Mesenchymal stem cell (in vitro differentiated cells and primary cell): ENCODE results near the gene CSPG4.

Source experiments
- DNase-seq: peaks from one replicate; pipeline ENCODE4 v3.0.0-alpha.2; 2013
- H2AFZ ChIP-seq: one replicate; pipeline ENCODE4 v1.6.1; 2013; ENCODE audit warnings: low read depth, mild to moderate bottlenecking, control low read depth, inconsistent platforms, low read length, moderate library complexity
- H2AK5ac ChIP-seq: 2 replicates; pipeline ENCODE4 v1.6.1; 2013; ENCODE audit warnings: low read length, moderate library complexity, mild to moderate bottlenecking, inconsistent platforms; ENCODE audit not compliant: severe bottlenecking
- H2BK120ac ChIP-seq: one replicate; pipeline ENCODE4 v1.6.1; 2013; ENCODE audit warnings: low read depth, mild to moderate bottlenecking, inconsistent platforms, low read length, moderate library complexity
- H2BK12ac ChIP-seq, 2 experiments: one replicate each; pipeline ENCODE4 v1.6.1; 2013; ENCODE audit warnings: inconsistent platforms in 2 of 2, low read length in 2 of 2, mild to moderate bottlenecking in 2 of 2, moderate library complexity in 2 of 2, control low read depth in 1 of 2
- H2BK15ac ChIP-seq: one replicate; pipeline ENCODE4 v1.6.1; 2013; ENCODE audit warnings: mild to moderate bottlenecking, low read depth, inconsistent platforms; ENCODE audit not compliant: poor library complexity, severe bottlenecking
- H2BK5ac ChIP-seq: 2 replicates; pipeline ENCODE4 v1.6.1; 2013; ENCODE audit warnings: low read depth, mild to moderate bottlenecking, low read length, control low read depth, inconsistent platforms; ENCODE audit not compliant: poor library complexity, severe bottlenecking
- H3K14ac ChIP-seq, 2 experiments: one replicate each; pipeline ENCODE4 v1.6.1; 2013; ENCODE audit warnings: inconsistent platforms in 2 of 2, low read length in 2 of 2, control low read depth in 1 of 2, mild to moderate bottlenecking in 1 of 2, moderate library complexity in 1 of 2
- H3K18ac ChIP-seq, 2 experiments: one replicate each; pipeline ENCODE4 v1.6.1; 2013; ENCODE audit warnings: inconsistent platforms in 2 of 2, low read length in 2 of 2, control low read depth in 1 of 2, low read depth in 1 of 2, mild to moderate bottlenecking in 1 of 2
- H3K23ac ChIP-seq, 2 experiments: one replicate each; pipeline ENCODE4 v1.6.1; 2013; ENCODE audit warnings: inconsistent platforms in 2 of 2, low read length in 2 of 2, mild to moderate bottlenecking in 2 of 2, moderate library complexity in 2 of 2, control low read depth in 1 of 2
- H3K27ac ChIP-seq: 2 replicates; pipeline ENCODE4 v1.5.1; 2013; ENCODE audit warnings: mild to moderate bottlenecking, moderate library complexity, low read length, control low read depth, inconsistent platforms; ENCODE audit not compliant: poor library complexity, severe bottlenecking
- H3K27me3 ChIP-seq, 2 experiments: 2 replicates each; pipeline versions ENCODE4 v1.6.1 to v1.7.0; 2013; ENCODE audit warnings: low read length in 2 of 2, mild to moderate bottlenecking in 2 of 2, moderate library complexity in 2 of 2, control low read depth in 1 of 2, inconsistent platforms in 1 of 2; ENCODE audit not compliant: control insufficient read depth in 1 of 2, insufficient read depth in 1 of 2
- H3K36me3 ChIP-seq, 2 experiments: 2 replicates each; pipeline versions ENCODE4 v1.6.1 to v1.7.0; 2013; ENCODE audit warnings: low read length in 2 of 2, control low read depth in 1 of 2, inconsistent platforms in 1 of 2, low read depth in 1 of 2, mild to moderate bottlenecking in 1 of 2; ENCODE audit not compliant: insufficient read depth in 2 of 2, control insufficient read depth in 1 of 2
- H3K4ac ChIP-seq, 2 experiments: one replicate each; pipeline ENCODE4 v1.6.1; 2013; ENCODE audit warnings: inconsistent platforms in 2 of 2, low read length in 2 of 2, mild to moderate bottlenecking in 2 of 2, moderate library complexity in 2 of 2, control low read depth in 1 of 2, low read depth in 1 of 2
- H3K4me1 ChIP-seq: 2 replicates; pipeline ENCODE4 v1.6.1; 2013; ENCODE audit warnings: low read depth, low read length, control low read depth; ENCODE audit not compliant: control insufficient read depth, insufficient read depth
- H3K4me2 ChIP-seq: 2 replicates; pipeline ENCODE4 v1.6.1; 2013; ENCODE audit warnings: low read length, mild to moderate bottlenecking, inconsistent platforms; ENCODE audit not compliant: poor library complexity, severe bottlenecking
- H3K4me3 ChIP-seq, 2 experiments: 2 replicates each; pipeline versions ENCODE4 v1.5.1 to v1.7.0; 2013; ENCODE audit warnings: low read length in 2 of 2, mild to moderate bottlenecking in 2 of 2, control low read depth in 1 of 2, low read depth in 1 of 2; ENCODE audit not compliant: insufficient read depth in 1 of 2
- H3K79me1 ChIP-seq: replicated peaks from 2 replicates; pipeline ENCODE4 v1.6.1; 2013; ENCODE audit warnings: mild to moderate bottlenecking, control low read depth, low read length, inconsistent platforms; ENCODE audit not compliant: poor library complexity, severe bottlenecking
- H3K9ac ChIP-seq: 2 replicates; pipeline ENCODE4 v1.7.0; 2013; ENCODE audit warnings: mild to moderate bottlenecking, low read length, moderate library complexity
- H3K9me3 ChIP-seq: 2 replicates; pipeline ENCODE4 v1.7.0; 2013; ENCODE audit warnings: mild to moderate bottlenecking, low read length; ENCODE audit not compliant: control insufficient read depth
- H4K8ac ChIP-seq: one replicate; pipeline ENCODE4 v1.6.1; 2013; ENCODE audit warnings: inconsistent platforms, mild to moderate bottlenecking, low read length, moderate library complexity
- H4K91ac ChIP-seq: one replicate; pipeline ENCODE4 v1.6.1; 2013; ENCODE audit warnings: mild to moderate bottlenecking, low read length, inconsistent platforms
- WGBS: methylation state at CpG from one replicate; pipeline ENCODE4 v1.1.7; 2013; ENCODE audit warnings: mixed read lengths; 5-methylcytosine and 5-hydroxymethylcytosine counted together

The CSPG4 gene

GRCh38 chr15:75656331-75656730, 56.3 kb downstream of the CSPG4 start:
- Histone ChIP-seq H3K4me2 (no peak overlapping the region), H2AK5ac (no peak overlapping the region)

GRCh38 chr15:75655931-75656330, 56.7 kb downstream of the CSPG4 start:
- Histone ChIP-seq H3K14ac (no peak overlapping the region), H2BK5ac (no peak overlapping the region), H4K91ac (no peak overlapping the region), H2BK12ac (no peak overlapping the region), H3K4me3 (no peak overlapping the region), H3K36me3 (peaks cover 83 to 85% of the 10 kb centered on the region in 2 experiments), H3K27ac (no peak overlapping the region), H3K18ac (no peak overlapping the region), H4K8ac (no peak overlapping the region), H3K79me1 (peaks cover 26% of the 10 kb centered on the region), H3K9ac (no peak overlapping the region), H3K9me3 (no peaks in the 10 kb centered on the region), H2AFZ (no peak overlapping the region), H3K27me3 (no peaks in the 10 kb centered on the region), H2BK120ac (no peak overlapping the region), H3K4me1 (peaks cover 51% of the 10 kb centered on the region), H3K23ac (no peak overlapping the region), H2AK5ac (no peak overlapping the region), H2BK15ac (no peak overlapping the region), H3K4ac (no peak overlapping the region), H3K4me2 (no peak overlapping the region)
- DNase-seq: no peak
- WGBS: 90% methylated on average over 4 of the region's 4 CpGs

More at GRCh38 chr15:75656331-75656730, 56.3 kb downstream of the CSPG4 start:
- Histone ChIP-seq H2BK15ac (no peak overlapping the region), H3K4me1 (peaks cover 47% of the 10 kb centered on the region), H2BK12ac (peak overlapping the region in 1 of 2 experiments; percentile 12), H3K18ac (no peak overlapping the region), H3K27me3 (no peaks in the 10 kb centered on the region), H4K91ac (no peak overlapping the region), H2BK120ac (no peak overlapping the region), H3K4ac (no peak overlapping the region), H3K27ac (no peak overlapping the region), H3K9ac (no peak overlapping the region), H3K14ac (no peak overlapping the region), H4K8ac (no peak overlapping the region), H3K4me3 (no peak overlapping the region), H2BK5ac (no peak overlapping the region), H3K79me1 (peaks cover 26% of the 10 kb centered on the region), H2AFZ (no peak overlapping the region), H3K36me3 (peaks cover 80 to 81% of the 10 kb centered on the region in 2 experiments), H3K9me3 (no peaks in the 10 kb centered on the region), H3K23ac (no peak overlapping the region)
- WGBS: 99% methylated on average over 5 of the region's 5 CpGs
- DNase-seq: no peak

- H2BK5ac ChIP-seq: no peak overlapping the region
- H4K91ac ChIP-seq: no peak overlapping the region
- H3K4me3 ChIP-seq: peak overlapping the region in 1 of 2 experiments; percentile 45
- H3K27ac ChIP-seq: no peak overlapping the region
- H2BK15ac ChIP-seq: no peak overlapping the region
- H2BK120ac ChIP-seq: no peak overlapping the region
- peak overlapping the region; percentile 55 for H3K9ac ChIP-seq
- H2BK12ac ChIP-seq: no peak overlapping the region
- H3K18ac ChIP-seq: no peak overlapping the region
- no peak overlapping the region for H3K23ac ChIP-seq
- H3K4ac ChIP-seq: no peak overlapping the region
- H2AK5ac ChIP-seq: no peak overlapping the region
- peak overlapping the region; percentile 30 for H4K8ac ChIP-seq
- 75% methylated on average over 3 of the region's 4 CpGs for WGBS
- H3K36me3 ChIP-seq: peaks cover 84 to 91% of the 10 kb centered on the region in 2 experiments
- H3K27me3 ChIP-seq: no peaks in the 10 kb centered on the region
- peaks cover 51% of the 10 kb centered on the region for H3K4me1 ChIP-seq
- no peak overlapping the region for H3K14ac ChIP-seq
- no peak for DNase-seq
- H2AFZ ChIP-seq: no peak overlapping the region
- H3K9me3 ChIP-seq: no peaks in the 10 kb centered on the region
- no peak overlapping the region for H3K4me2 ChIP-seq
- H3K79me1 ChIP-seq: peaks cover 26% of the 10 kb centered on the region
Observed at GRCh38 chr15:75654201-75654907, 58.3 kb downstream of the CSPG4 start.

- H4K8ac ChIP-seq: no peak overlapping the region
- H2BK120ac ChIP-seq: no peak overlapping the region
- no peak overlapping the region for H2BK15ac ChIP-seq
- no peak overlapping the region for H3K23ac ChIP-seq
- H4K91ac ChIP-seq: no peak overlapping the region
- H2AFZ ChIP-seq: no peak overlapping the region
- H3K18ac ChIP-seq: no peak overlapping the region
- H3K4me3 ChIP-seq: peak overlapping the region in 1 of 2 experiments; percentile 94
- H2BK5ac ChIP-seq: no peak overlapping the region
- H3K27me3 ChIP-seq: no peaks in the 10 kb centered on the region
- H2AK5ac ChIP-seq: no peak overlapping the region
- H3K79me1 ChIP-seq: peaks cover 20% of the 10 kb centered on the region
- H3K14ac ChIP-seq: peak overlapping the region in 1 of 2 experiments; percentile 0
- DNase-seq: no peak
- no peak overlapping the region for H3K27ac ChIP-seq
- H3K4me2 ChIP-seq: no peak overlapping the region
- peaks cover 55% of the 10 kb centered on the region for H3K4me1 ChIP-seq
- peak overlapping the region; percentile 98 for H3K9ac ChIP-seq
- H2BK12ac ChIP-seq: peak overlapping the region in 1 of 2 experiments; percentile 58
- no peaks in the 10 kb centered on the region for H3K9me3 ChIP-seq
- H3K4ac ChIP-seq: no peak overlapping the region
- H3K36me3 ChIP-seq: peaks cover 76 to 83% of the 10 kb centered on the region in 2 experiments
- WGBS: 81% methylated on average over 16 of the region's 16 CpGs
Observed at GRCh38 chr15:75653347-75653913, 59.2 kb downstream of the CSPG4 start.
